Osteocyte (in vitro differentiated cells): ENCODE data around the gene JAG1. TPM values are rescaled to one million over a fixed set of nuclear protein-coding genes. Genes with fewer than 3 reads are reported as not detected.
A peak's percentile ranks its signal among the peaks of the same experiment; 100 is the strongest.

ENCODE experiments used
- DNase-seq: peaks from one replicate; pipeline ENCODE4 v3.0.0; 2021; ENCODE audit warnings: mixed read lengths; ENCODE audit not compliant: unreplicated experiment; ENCODE audit errors: extremely low spot score
- H3K27ac Mint-ChIP-seq: one replicate; pipeline ENCODE4 v1.8.0; 2021; ENCODE audit warnings: mild to moderate bottlenecking, mixed read lengths; ENCODE audit not compliant: unreplicated experiment
- H3K27me3 Mint-ChIP-seq: one replicate; pipeline ENCODE4 v1.8.0; 2021; ENCODE audit warnings: mixed read lengths; ENCODE audit not compliant: unreplicated experiment
- H3K36me3 Mint-ChIP-seq: one replicate; pipeline ENCODE4 v1.8.0; 2021; ENCODE audit warnings: mixed read lengths; ENCODE audit not compliant: unreplicated experiment
- H3K4me1 Mint-ChIP-seq: one replicate; pipeline ENCODE4 v1.8.0; 2021; ENCODE audit warnings: mixed read lengths; ENCODE audit not compliant: unreplicated experiment
- H3K4me3 Mint-ChIP-seq: one replicate; pipeline ENCODE4 v1.8.0; 2021; ENCODE audit warnings: mild to moderate bottlenecking, moderate library complexity, mixed read lengths; ENCODE audit not compliant: unreplicated experiment
- H3K9me3 Mint-ChIP-seq: one replicate; pipeline ENCODE4 v1.8.0; 2021; ENCODE audit warnings: mixed read lengths; ENCODE audit not compliant: unreplicated experiment
- total RNA-seq: library from RNA; stranded (reverse); gene quantifications from 2 replicates; pipeline ENCODE4 v1.2.1, GENCODE V29; 2021
- TF ChIP-seq, protein P1 (sequence below): fragments of 200-600 bp; sonication (generic); IDR thresholded peaks from 2 replicates; pipeline ENCODE4 v1.5.0; 2021; ENCODE audit warnings: antibody characterized with exemption, mild to moderate bottlenecking, moderate library complexity

JAG1 gene
- total RNA-seq, 1 donor from 2014 or later: 254 TPM

DNA sequence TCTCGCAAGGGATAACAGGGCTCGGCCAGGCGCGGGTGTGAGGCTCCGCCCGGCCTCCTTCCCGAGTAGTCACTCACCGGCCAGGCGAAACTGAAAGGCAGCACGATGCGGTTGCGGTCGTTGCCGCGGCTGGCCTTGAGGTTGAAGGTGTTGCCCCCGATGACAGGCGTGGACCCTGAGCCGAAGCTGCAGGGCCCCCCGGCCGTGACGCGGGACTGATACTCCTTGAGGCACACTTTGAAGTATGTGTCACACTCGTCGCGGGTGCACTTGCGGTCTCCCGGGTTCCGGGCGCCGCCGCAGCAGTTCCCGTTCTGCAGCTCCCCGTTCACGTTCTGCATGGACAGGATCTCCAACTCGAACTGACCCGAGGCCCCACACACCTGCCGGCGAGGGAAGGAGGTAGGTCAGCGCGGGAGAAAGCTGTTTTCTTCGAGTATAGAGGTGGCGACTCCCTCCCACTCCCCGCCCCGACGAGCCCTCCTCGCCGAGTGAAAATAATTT lies 1.1 kb downstream of the JAG1 start:
- TF ChIP-seq, protein P1, sequence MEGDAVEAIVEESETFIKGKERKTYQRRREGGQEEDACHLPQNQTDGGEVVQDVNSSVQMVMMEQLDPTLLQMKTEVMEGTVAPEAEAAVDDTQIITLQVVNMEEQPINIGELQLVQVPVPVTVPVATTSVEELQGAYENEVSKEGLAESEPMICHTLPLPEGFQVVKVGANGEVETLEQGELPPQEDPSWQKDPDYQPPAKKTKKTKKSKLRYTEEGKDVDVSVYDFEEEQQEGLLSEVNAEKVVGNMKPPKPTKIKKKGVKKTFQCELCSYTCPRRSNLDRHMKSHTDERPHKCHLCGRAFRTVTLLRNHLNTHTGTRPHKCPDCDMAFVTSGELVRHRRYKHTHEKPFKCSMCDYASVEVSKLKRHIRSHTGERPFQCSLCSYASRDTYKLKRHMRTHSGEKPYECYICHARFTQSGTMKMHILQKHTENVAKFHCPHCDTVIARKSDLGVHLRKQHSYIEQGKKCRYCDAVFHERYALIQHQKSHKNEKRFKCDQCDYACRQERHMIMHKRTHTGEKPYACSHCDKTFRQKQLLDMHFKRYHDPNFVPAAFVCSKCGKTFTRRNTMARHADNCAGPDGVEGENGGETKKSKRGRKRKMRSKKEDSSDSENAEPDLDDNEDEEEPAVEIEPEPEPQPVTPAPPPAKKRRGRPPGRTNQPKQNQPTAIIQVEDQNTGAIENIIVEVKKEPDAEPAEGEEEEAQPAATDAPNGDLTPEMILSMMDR: no peak
- no peaks in the 10 kb centered on the region for H3K9me3 Mint-ChIP-seq
- peak; percentile 83 for DNase-seq
- H3K27ac Mint-ChIP-seq: peak overlapping the region; percentile 95
- H3K4me3 Mint-ChIP-seq: peak overlapping the region; percentile 98
- peaks cover 38% of the 10 kb centered on the region for H3K36me3 Mint-ChIP-seq
- peaks cover 43% of the 10 kb centered on the region for H3K4me1 Mint-ChIP-seq
- H3K27me3 Mint-ChIP-seq: no peaks in the 10 kb centered on the region

DNA sequence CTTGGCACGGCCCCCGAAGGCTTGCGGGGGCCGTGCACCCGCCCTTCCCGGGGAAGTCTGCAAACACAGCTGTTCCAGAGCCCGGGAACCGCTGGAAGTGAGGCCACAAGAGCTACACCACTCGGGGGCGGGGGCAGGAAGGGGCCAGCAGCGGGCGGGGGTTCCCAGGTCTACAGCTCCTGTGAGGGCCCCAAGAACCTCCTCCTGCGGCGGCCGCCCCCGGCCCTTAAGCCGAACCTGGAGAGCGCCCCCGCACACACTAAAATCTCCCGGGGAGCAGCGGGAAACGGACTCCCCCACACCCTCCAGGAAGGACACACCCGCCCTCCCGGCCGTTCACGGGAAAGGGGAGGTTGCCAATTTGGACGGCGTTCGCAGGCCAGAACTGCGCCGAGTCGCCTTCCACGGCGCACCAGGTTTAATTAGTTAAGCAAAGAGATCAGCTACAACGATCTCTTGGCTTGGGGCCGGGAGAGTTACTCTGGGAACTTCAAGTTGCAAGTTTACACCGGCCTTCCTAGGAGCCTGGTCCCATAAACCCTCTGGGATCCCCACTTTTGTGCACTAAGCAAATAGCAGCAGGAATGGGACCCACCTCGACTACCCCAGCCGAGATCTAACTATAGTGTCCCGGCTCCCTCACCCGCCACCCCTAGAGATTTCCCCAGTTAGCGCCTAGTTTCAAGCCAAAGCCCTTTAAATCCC lies 1.7 kb downstream of the JAG1 start:
- DNase-seq: no peak
- H3K27ac Mint-ChIP-seq: peak overlapping the region; percentile 95
- TF ChIP-seq, protein P1: no peak
- peak overlapping the region; percentile 98 for H3K4me3 Mint-ChIP-seq
- H3K27me3 Mint-ChIP-seq: no peaks in the 10 kb centered on the region
- H3K36me3 Mint-ChIP-seq: peaks cover 42% of the 10 kb centered on the region
- H3K4me1 Mint-ChIP-seq: peaks cover 49% of the 10 kb centered on the region
- no peaks in the 10 kb centered on the region for H3K9me3 Mint-ChIP-seq

DNA sequence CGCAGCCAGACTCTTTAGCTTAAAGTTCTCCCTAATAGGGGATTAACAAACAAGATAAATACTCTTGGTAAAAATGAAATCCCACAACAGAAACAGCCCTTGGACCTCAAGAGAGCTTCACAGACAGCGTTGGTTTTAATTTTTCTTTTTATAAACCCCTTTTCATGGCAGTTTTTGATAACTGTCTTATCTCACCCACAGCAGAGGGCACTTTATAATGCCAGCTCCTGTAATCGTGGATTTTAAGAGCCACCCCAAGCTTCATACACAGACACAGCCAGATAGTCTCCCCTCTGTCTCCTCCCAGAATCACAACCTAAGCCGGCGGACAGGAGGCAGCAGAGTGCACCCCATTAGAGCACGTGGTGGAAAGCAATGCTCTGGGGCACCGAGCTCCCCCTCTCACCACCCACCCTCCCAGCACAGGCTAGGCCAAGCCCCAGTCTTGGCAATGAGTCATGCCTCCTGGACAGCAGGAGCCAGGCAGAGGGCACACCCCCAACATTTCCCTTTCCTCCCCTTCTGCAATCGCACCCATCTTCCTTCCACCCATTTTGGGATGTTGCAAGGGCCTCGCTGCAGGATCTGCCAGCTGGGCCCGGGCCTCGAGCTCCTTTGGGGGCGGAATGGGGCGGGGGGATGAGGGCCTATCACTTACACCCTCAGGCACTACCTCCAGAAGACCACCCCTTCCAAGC lies 2.4 kb downstream of the JAG1 start:
- TF ChIP-seq, protein P1: peak; percentile 70
- peaks cover 53% of the 10 kb centered on the region for H3K4me1 Mint-ChIP-seq
- no peaks in the 10 kb centered on the region for H3K27me3 Mint-ChIP-seq
- peak overlapping the region; percentile 95 for H3K27ac Mint-ChIP-seq
- H3K4me3 Mint-ChIP-seq: peak overlapping the region; percentile 98
- H3K9me3 Mint-ChIP-seq: no peaks in the 10 kb centered on the region
- peak; percentile 94 for DNase-seq
- peaks cover 46% of the 10 kb centered on the region for H3K36me3 Mint-ChIP-seq

DNA sequence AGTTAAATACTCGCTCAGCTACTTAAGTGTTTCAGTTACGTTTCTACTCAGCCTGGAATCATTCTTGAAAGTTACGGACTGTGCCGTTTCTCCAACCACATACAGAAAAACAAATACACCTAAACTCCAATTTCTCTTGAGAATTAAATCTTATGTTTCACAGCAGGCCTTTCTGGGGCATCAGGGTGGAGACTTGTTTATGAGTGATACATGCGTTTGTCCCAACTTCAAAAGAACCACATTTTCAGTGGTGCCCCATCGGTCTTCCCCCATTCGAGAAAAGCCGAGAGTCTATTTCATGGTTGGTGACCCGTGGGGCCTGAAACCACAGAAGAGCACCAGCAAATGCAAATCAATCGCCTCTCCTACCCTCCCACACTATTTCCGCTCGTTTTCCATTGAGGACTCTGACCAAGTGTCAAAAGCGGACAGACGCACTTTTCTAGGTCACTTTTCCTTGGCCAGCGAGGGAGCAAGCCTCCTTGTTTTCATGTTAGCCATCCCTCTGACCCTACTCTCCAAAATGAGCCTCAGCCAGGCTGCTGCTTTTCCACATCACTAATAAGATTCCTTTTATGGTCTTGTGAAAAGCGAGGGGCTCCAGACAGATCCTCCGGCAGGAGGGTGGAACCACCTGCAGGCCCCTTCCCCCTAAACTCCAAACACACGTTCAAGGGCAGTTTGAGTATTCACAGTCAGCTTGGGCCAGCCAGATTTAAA lies 3.1 kb downstream of the JAG1 start:
- TF ChIP-seq, protein P1: no peak
- peak; percentile 73 for DNase-seq
- Mint-ChIP-seq H3K9me3 (no peaks in the 10 kb centered on the region), H3K27me3 (no peaks in the 10 kb centered on the region), H3K36me3 (peaks cover 52% of the 10 kb centered on the region), H3K4me3 (peak overlapping the region; percentile 98), H3K27ac (peak overlapping the region; percentile 95), H3K4me1 (peaks cover 56% of the 10 kb centered on the region)
